ENCODE measurements around the gene ST6GALNAC3. TPM values are rescaled to one million over a fixed set of nuclear protein-coding genes. Genes with fewer than 3 reads are reported as not detected.

Gene ST6GALNAC3
- total RNA-seq, 1 experiment from 2014 or later, result 2.2 TPM

DNA sequence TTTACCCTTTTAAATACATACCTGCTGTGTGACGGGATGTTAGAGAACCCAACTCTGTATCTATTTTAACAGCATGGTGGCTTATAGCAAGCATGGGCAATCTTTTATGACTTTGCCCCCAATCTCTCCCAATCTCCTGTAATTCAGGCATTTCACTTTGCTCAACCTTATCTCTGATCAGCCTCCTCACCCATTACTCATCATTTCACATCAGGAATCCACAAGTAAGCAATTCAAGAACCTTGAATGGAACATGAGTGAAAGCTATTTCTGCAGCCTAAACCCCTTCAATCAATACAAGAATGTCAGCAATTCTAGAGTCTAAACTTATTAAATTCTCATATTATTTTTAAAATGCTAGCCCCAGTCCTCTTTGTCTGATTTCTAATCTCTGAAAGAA is 199.8 kb downstream of the ST6GALNAC3 start:
- Histone ChIP-seq H3K27me3 (ENCODE audit: insufficient read depth, low read length) (no peaks in the 10 kb centered on the region), H3K27ac (ENCODE audit: low read depth, low read length) (no peak overlapping the region), H3K9me2 (ENCODE audit: insufficient read depth) (no peaks in the 10 kb centered on the region), H4K20me1 (ENCODE audit: insufficient read depth) (no peaks in the 10 kb centered on the region), H3K9ac (ENCODE audit: low read length) (no peak overlapping the region), H3K79me2 (ENCODE audit: insufficient read depth, low read length) (no peaks in the 10 kb centered on the region), H3K4me3 (replicated peaks in 1 of 2; ENCODE audit: low read depth in 1 of 2, low read length in 2 of 2) (no peak overlapping the region), H3K4me1 (ENCODE audit: control insufficient read depth in 1 of 2, insufficient read depth in 2 of 2, low read length in 2 of 2) (peaks cover 3 to 7% of the 10 kb centered on the region in 2 experiments), H3K9me3 (ENCODE audit: control insufficient read depth in 1 of 2, insufficient read depth in 1 of 2, low read depth in 1 of 2, low read length in 2 of 2) (no peaks in the 10 kb centered on the region), H3K4me2 (ENCODE audit: low read length) (no peak overlapping the region), H3K36me3 (ENCODE audit: control insufficient read depth in 1 of 2, insufficient read depth in 2 of 2, low read length in 2 of 2) (no peaks in the 10 kb centered on the region), H2AFZ (ENCODE audit: low read depth, low read length, poor library complexity, severe bottlenecking) (no peak overlapping the region)
- ATAC-seq (no peak), DNase-seq (ENCODE audit: low read depth, low spot score) (no peak)
- TF ChIP-seq POLR2AphosphoS5 (IDR thresholded peaks at IDR 0.05; ENCODE audit: low read depth, low read length) (no peak), TCF7L2 (IDR thresholded peaks at IDR 0.05; ENCODE audit: borderline replicate concordance, extremely low read depth, insufficient read depth, insufficient read length) (no peak), ELF1 (IDR thresholded peaks at IDR 0.05; ENCODE audit: borderline replicate concordance, low read depth) (no peak), YY1 (IDR thresholded peaks at IDR 0.05; ENCODE audit: extremely low read depth, insufficient replicate concordance, low read depth, low read length) (no peak), EZH2 (IDR thresholded peaks at IDR 0.05) (no peak), JUND (IDR thresholded peaks at IDR 0.05) (no peak), CTCF (IDR thresholded peaks at IDR 0.05 in 2 of 3, conservative IDR thresholded peaks at IDR 0.05 in 1 of 3; ENCODE audit: borderline replicate concordance in 1 of 3, insufficient read depth in 1 of 3, low read depth in 2 of 3, low read length in 2 of 3) (no peak), POLR2A (IDR thresholded peaks at IDR 0.05; ENCODE audit: borderline replicate concordance, extremely low read depth, insufficient read depth, insufficient read length) (no peak), ZFX (IDR thresholded peaks at IDR 0.05) (no peak), SIN3A (IDR thresholded peaks at IDR 0.05; ENCODE audit: low read depth) (no peak), CEBPB (IDR thresholded peaks at IDR 0.05; ENCODE audit: low read depth) (no peak), SP1 (IDR thresholded peaks at IDR 0.05; ENCODE audit: low read depth) (no peak), EZH2phosphoT487 (IDR thresholded peaks at IDR 0.05; ENCODE audit: borderline replicate concordance) (no peak), EGR1 (IDR thresholded peaks at IDR 0.05; ENCODE audit: low read depth) (no peak), RAD21 (IDR thresholded peaks at IDR 0.05; ENCODE audit: low read depth) (no peak), ZNF274 (IDR thresholded peaks at IDR 0.05; ENCODE audit: low read depth, low read length) (no peak)
- TF ChIP-seq, protein P1, sequence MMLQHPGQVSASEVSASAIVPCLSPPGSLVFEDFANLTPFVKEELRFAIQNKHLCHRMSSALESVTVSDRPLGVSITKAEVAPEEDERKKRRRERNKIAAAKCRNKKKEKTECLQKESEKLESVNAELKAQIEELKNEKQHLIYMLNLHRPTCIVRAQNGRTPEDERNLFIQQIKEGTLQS (IDR thresholded peaks at IDR 0.05), result no peak
- TF ChIP-seq, protein P2, sequence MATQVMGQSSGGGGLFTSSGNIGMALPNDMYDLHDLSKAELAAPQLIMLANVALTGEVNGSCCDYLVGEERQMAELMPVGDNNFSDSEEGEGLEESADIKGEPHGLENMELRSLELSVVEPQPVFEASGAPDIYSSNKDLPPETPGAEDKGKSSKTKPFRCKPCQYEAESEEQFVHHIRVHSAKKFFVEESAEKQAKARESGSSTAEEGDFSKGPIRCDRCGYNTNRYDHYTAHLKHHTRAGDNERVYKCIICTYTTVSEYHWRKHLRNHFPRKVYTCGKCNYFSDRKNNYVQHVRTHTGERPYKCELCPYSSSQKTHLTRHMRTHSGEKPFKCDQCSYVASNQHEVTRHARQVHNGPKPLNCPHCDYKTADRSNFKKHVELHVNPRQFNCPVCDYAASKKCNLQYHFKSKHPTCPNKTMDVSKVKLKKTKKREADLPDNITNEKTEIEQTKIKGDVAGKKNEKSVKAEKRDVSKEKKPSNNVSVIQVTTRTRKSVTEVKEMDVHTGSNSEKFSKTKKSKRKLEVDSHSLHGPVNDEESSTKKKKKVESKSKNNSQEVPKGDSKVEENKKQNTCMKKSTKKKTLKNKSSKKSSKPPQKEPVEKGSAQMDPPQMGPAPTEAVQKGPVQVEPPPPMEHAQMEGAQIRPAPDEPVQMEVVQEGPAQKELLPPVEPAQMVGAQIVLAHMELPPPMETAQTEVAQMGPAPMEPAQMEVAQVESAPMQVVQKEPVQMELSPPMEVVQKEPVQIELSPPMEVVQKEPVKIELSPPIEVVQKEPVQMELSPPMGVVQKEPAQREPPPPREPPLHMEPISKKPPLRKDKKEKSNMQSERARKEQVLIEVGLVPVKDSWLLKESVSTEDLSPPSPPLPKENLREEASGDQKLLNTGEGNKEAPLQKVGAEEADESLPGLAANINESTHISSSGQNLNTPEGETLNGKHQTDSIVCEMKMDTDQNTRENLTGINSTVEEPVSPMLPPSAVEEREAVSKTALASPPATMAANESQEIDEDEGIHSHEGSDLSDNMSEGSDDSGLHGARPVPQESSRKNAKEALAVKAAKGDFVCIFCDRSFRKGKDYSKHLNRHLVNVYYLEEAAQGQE (IDR thresholded peaks at IDR 0.05; ENCODE audit: low read depth), result no peak
- TF ChIP-seq, protein P3, sequence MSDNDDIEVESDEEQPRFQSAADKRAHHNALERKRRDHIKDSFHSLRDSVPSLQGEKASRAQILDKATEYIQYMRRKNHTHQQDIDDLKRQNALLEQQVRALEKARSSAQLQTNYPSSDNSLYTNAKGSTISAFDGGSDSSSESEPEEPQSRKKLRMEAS (IDR thresholded peaks at IDR 0.05), result no peak
- TF ChIP-seq, protein P4, sequence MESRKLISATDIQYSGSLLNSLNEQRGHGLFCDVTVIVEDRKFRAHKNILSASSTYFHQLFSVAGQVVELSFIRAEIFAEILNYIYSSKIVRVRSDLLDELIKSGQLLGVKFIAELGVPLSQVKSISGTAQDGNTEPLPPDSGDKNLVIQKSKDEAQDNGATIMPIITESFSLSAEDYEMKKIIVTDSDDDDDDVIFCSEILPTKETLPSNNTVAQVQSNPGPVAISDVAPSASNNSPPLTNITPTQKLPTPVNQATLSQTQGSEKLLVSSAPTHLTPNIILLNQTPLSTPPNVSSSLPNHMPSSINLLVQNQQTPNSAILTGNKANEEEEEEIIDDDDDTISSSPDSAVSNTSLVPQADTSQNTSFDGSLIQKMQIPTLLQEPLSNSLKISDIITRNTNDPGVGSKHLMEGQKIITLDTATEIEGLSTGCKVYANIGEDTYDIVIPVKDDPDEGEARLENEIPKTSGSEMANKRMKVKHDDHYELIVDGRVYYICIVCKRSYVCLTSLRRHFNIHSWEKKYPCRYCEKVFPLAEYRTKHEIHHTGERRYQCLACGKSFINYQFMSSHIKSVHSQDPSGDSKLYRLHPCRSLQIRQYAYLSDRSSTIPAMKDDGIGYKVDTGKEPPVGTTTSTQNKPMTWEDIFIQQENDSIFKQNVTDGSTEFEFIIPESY (IDR thresholded peaks at IDR 0.05; ENCODE audit: extremely low read depth, insufficient replicate concordance, low read length), result no peak
- intact Hi-C loops (cut with micrococcal nuclease), result no loop called here
- CTCF ChIA-PET, result no interaction called here
- RAD21 ChIA-PET (ENCODE audit: low non-redundant PET in 1 of 2, low total read pairs in 2 of 2, uncharacterized antibody in 2 of 2, unreplicated experiment in 2 of 2), result no interaction called here
- POLR2A ChIA-PET, result no interaction called here
- BruUV-seq (replicated peaks), result no TSS peak

Measured in HCT116 (cell line).